HG03457 (cell line): ENCODE data around the gene SUGCT.
"Not testable (repeated sequence)": the region's sequence is repeated elsewhere in the genome, so short reads cannot be mapped to it uniquely, and the experiment has no call there.

Experiments used
- ATAC-seq: cut with Tn5 transposase; IDR thresholded peaks from one replicate; pipeline ENCODE4 v1.9.1; 2021; ENCODE audit warnings: moderate number of reproducible peaks; ENCODE audit not compliant: unreplicated experiment

The SUGCT gene

DNA sequence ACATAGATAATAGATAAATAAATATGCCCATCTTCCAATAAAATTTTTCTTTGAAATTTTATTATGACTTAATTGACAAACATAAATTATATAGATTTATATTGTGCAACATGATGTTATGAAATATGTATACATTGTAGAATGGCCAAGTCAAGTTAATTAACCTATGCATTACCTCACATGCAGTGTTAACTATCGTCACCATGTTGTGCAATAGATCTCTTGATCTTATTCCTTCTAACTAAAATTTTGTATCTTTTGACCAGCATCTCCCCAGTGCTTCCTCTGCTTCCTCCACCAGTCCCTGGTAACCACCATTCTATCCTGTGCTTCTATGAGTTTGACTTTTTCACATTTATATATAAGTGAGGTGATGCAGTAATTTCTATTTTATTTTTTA, 259.6 kb downstream of the SUGCT start:
- no peak for ATAC-seq

DNA sequence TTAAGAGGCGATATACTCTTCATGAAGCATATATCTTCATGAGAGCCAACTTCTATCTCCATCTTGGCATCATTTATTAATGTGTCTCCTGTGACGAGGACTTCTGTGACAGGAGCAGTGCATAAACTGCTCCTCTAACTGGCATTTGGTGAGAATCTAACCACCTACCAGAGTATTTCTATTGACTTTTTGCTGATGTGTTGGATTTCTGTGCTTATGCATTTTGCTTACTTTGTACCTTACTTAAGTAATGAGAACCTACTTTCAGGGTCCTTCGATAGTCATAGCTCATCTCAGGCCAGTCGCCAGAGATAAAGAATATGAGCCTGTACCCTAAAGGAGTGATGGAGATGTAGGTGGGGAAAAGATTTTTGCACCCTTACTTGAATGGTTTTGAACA, 265.7 kb downstream of the SUGCT start:
- ATAC-seq, result no peak

DNA sequence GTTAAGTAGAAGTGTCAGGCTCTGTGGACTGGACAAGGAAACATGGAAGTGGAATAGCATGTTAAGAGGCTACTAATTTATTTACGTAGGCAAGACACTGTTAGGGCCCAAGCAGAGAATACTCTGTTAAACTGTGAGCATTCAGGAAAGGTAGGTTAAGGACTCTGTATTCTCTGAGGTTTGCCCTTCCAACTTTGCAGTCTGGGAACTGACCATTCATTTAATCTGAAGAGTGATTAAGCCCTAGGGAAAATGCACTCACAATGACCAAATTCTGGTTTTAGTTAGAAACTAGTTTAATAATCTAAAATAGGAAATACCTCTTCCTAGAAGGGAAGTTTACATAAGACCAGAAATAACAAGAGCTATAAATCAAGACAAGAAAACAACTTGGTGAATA, 266.6 kb downstream of the SUGCT start:
- ATAC-seq, result no peak

DNA sequence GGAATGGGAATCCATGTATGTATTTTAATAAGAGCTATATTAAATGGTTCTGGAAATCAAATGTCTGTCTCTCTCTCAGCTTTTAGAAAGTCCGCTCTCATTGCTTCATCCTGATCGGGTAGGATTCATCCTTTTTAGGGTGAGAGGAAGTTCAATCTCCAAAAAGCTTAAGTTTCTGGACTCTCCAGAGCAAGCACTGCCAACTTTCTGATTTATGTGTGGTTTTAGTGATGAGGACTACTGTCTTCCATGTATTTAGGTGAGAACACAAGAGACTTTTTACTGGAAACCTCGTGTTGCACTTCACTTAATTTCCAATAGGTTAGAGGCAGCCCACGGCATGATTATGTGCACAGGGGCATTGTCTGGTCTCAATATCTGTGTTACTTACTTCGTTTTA, 267.9 kb downstream of the SUGCT start:
- no peak for ATAC-seq

GRCh38 chr7:40403703-40404476, 269.1 kb downstream of the SUGCT start:
- no peak for ATAC-seq

- ATAC-seq, result no peak
Measured at GRCh38 chr7:40405991-40406390, 271.2 kb downstream of the SUGCT start.

DNA sequence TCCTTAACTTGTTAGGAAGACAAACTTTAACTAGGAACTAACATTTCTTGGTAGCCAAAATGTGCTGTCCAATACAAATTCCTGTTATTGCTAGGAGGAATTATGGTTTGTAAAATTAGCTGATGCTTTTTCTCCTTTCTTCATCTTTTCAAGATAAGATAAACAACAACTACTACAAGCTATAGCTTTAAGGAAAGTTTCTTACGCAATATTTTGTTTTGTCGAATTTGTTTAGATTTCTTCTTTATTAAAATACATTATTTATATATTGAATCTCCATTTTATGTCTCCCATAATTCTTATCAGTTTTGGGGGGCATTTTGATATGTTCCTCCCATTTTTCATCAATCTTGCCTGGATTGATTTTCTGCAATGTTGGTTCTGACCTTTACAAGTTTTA, 277.5 kb downstream of the SUGCT start:
- ATAC-seq, result no peak

GRCh38 chr7:40414704-40415103, 279.9 kb downstream of the SUGCT start:
- not testable (repeated sequence) for ATAC-seq

GRCh38 chr7:40418448-40418847, 283.6 kb downstream of the SUGCT start:
- ATAC-seq, result no peak

GRCh38 chr7:40418983-40419382, 284.2 kb downstream of the SUGCT start:
- ATAC-seq, result no peak

- ATAC-seq, result no peak
Measured at GRCh38 chr7:40419806-40420205, 285.0 kb downstream of the SUGCT start.

DNA sequence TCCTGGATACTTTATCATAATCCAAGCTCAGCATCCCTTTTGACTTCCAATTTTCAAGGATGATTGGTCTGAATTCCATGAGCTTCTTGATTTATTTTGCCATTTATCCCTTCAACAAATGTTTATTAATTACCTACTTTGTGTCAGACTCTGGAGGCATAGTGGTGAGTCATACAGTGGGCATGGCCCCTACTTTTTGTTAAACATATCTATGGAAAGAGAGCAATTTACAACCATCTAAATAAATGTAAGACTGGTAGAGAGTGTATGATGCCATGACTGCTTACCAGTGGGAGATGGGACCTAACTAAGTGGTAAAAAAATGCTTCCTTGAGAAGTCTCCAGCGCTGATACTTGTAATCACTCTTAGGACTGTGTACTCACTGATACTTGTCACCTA, 286.6 kb downstream of the SUGCT start:
- ATAC-seq, result no peak

GRCh38 chr7:40425696-40426095, 290.9 kb downstream of the SUGCT start:
- ATAC-seq, result no peak

DNA sequence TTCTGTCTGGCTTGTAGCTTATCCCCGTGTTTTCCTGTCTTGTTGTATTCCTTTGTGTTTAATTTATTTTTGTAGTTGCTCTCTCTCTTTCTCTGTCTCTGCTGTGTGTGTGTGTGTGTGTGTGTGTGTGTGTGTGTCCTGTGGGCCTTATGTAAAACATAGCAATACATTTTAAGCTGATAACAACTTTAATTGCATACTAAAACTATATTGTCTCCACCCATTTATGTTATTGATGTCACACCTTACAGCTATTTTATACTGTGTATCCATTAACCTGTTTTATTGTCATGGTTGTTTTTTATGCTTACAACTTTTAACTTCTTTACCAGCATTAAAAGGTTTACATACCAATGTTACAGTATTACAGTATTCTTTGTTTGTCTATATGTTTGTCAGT, 293.6 kb downstream of the SUGCT start:
- ATAC-seq, result no peak

- no peak for ATAC-seq
Measured at GRCh38 chr7:40429826-40430225, 295.0 kb downstream of the SUGCT start.

- ATAC-seq, result no peak
Measured at GRCh38 chr7:40432046-40432445, 297.2 kb downstream of the SUGCT start.

DNA sequence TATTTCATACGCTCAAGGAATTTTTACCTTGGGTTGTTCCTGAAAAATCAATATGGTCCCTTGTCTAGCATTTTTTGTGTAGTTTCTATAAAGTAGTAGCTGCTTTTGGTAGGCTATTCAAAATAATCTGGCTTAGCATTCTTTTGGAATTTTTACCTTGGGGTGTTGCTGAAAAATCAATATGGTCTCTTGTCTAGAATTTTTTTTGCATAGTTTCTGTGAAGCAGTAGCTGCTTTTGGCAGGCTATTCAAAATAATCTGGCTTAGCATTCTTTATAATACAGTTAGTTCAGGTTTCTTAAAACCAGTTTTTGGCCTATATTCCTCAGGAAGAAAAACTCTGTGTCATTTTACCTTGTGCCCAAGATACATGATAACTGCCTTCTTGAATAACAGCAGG, 301.9 kb downstream of the SUGCT start:
- no peak for ATAC-seq

DNA sequence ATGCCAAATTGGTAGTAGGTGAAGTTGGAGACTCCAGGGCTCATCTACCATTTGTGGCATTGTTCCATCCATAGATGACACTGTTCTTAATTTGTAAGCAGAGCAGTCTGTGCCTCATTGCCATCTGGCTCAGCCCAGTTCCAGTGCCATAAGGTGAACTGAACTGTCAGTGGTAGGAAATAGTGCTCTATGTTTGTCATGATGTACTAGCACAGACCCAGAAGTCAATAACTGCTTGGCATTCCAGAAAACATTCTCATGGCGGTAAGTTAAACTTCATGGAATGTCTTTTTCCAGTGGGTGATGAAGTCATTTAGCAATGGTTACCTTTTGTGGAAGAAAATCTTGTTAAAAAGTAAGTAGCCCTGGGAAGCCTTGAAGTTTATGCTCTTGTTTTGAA, 302.7 kb downstream of the SUGCT start:
- ATAC-seq, result no peak

GRCh38 chr7:40437936-40438634, 303.3 kb downstream of the SUGCT start:
- no peak for ATAC-seq

GRCh38 chr7:40439686-40440085, 304.9 kb downstream of the SUGCT start:
- ATAC-seq, result no peak

DNA sequence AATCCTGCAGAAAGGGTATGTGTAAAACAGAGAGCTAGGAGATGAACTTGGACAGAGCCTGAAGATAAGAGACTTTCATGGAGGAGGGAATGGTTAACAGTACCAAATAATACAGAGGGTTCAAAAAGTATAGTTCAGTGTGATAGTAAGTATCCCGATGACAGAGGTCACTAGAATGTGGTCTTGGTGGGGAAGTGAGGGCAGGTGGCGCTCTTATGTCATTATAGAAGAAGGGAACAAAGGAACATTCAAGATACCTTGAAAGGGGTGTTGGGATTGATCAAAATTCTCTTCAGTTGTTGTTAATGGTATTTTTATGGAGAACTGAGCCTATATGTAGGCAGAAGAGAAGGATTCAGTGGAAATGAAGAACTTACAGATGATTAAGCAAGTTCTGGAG, 312.5 kb downstream of the SUGCT start:
- ATAC-seq, result no peak

DNA sequence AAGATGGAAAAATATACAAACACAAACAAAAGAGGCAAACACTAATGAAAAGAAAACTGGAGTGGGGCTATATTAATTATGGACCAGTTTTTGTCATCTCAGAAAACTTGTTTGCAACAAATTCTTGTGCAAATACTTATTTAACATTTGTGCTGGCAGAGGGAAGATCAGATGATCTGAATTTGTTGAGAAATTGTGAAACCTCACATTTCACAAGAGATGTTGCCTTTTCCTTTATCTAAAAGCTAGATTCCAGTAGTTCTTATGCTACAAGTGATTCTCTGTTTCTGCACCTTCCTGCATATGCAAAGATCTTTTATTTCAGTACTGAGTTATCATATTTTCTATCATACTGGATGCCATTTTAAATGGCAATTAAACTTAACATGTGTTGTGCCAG, 320.7 kb downstream of the SUGCT start:
- ATAC-seq, result no peak
